ENCODE results near the gene PRDM11.

- no peak for TF ChIP-seq CTCF (IDR thresholded peaks at IDR 0.05)
- TF ChIP-seq POLR2A (IDR thresholded peaks at IDR 0.05) = no peak
- no peak for TF ChIP-seq EP300 (IDR thresholded peaks at IDR 0.05)
Measured at GRCh38 chr11:45173064-45173463, 26.6 kb downstream of the PRDM11 start.
